Parathyroid adenoma (tissue), 2 donors: ENCODE measurements around the gene CTDNEP1.

Experiments used
- H2AFZ ChIP-seq: fragments of 300-600 bp; sonication (generic); one replicate; pipeline ENCODE4 v1.7.0; 2017; ENCODE audit warnings: antibody characterized with exemption, mild to moderate bottlenecking
- H3K27ac ChIP-seq: fragments of 300-600 bp; sonication (generic); one replicate; pipeline ENCODE4 v1.7.0; 2017
- H3K27me3 ChIP-seq: fragments of 300-600 bp; sonication (generic); one replicate; pipeline ENCODE4 v1.7.0; 2017; ENCODE audit warnings: low read length; ENCODE audit not compliant: control insufficient read depth, insufficient read depth
- H3K36me3 ChIP-seq: fragments of 300-600 bp; sonication (generic); one replicate; pipeline ENCODE4 v1.7.0; 2017; ENCODE audit warnings: low read length; ENCODE audit not compliant: control insufficient read depth, insufficient read depth
- H3K4me1 ChIP-seq: fragments of 300-600 bp; sonication (generic); one replicate; pipeline ENCODE4 v1.7.0; 2017; ENCODE audit warnings: control low read depth
- H3K4me2 ChIP-seq: fragments of 300-600 bp; sonication (generic); one replicate; pipeline ENCODE4 v1.7.0; 2017; ENCODE audit warnings: low read length
- H3K4me3 ChIP-seq: fragments of 300-600 bp; sonication (generic); one replicate; pipeline ENCODE4 v1.7.0; 2017; ENCODE audit warnings: low read depth, low read length
- H3K79me2 ChIP-seq: fragments of 300-600 bp; sonication (generic); one replicate; pipeline ENCODE4 v1.7.0; 2017; ENCODE audit warnings: control low read depth
- H3K9ac ChIP-seq: fragments of 300-600 bp; sonication (generic); one replicate; pipeline ENCODE4 v1.7.0; 2017; ENCODE audit warnings: mild to moderate bottlenecking
- H3K9me3 ChIP-seq: fragments of 300-600 bp; sonication (generic); one replicate; pipeline ENCODE4 v1.7.0; 2017; ENCODE audit warnings: low read length; ENCODE audit not compliant: control insufficient read depth
- TF ChIP-seq, protein P1 (sequence below): fragments of 300-600 bp; sonication (generic); IDR thresholded peaks from one replicate; pipeline ENCODE4 v1.7.0; 2017; ENCODE audit warnings: antibody characterized with exemption, mild to moderate bottlenecking
- donor health status: primary hyperparathyroidism.

The CTDNEP1 gene

DNA sequence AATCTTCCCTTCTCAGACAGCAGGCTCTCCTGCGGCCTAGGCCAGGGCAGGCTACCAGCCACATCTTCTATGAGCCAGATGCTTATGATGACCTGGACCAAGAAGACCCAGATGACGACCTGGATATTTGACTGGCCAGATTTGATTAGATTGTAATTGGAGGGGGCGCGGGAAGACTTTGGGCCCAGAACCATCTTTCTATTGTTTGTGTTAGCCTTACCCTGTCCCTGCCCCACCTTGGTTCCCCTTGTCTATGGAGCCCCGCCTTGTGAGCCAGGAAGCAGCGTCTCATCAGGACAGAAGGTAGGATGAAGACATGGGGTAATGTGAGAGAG is 8.0 kb upstream of the CTDNEP1 start:
- no peak overlapping the region for H3K4me3 ChIP-seq
- H3K9me3 ChIP-seq = no peaks in the 10 kb centered on the region
- H3K79me2 ChIP-seq = peaks cover 11% of the 10 kb centered on the region
- H3K4me1 ChIP-seq = peaks cover 15% of the 10 kb centered on the region
- no peak overlapping the region for H3K4me2 ChIP-seq
- H3K36me3 ChIP-seq = no peaks in the 10 kb centered on the region
- no peak overlapping the region for H3K27ac ChIP-seq
- TF ChIP-seq, protein P1, sequence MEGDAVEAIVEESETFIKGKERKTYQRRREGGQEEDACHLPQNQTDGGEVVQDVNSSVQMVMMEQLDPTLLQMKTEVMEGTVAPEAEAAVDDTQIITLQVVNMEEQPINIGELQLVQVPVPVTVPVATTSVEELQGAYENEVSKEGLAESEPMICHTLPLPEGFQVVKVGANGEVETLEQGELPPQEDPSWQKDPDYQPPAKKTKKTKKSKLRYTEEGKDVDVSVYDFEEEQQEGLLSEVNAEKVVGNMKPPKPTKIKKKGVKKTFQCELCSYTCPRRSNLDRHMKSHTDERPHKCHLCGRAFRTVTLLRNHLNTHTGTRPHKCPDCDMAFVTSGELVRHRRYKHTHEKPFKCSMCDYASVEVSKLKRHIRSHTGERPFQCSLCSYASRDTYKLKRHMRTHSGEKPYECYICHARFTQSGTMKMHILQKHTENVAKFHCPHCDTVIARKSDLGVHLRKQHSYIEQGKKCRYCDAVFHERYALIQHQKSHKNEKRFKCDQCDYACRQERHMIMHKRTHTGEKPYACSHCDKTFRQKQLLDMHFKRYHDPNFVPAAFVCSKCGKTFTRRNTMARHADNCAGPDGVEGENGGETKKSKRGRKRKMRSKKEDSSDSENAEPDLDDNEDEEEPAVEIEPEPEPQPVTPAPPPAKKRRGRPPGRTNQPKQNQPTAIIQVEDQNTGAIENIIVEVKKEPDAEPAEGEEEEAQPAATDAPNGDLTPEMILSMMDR = no peak
- no peak overlapping the region for H3K9ac ChIP-seq
- no peaks in the 10 kb centered on the region for H3K27me3 ChIP-seq
- H2AFZ ChIP-seq = no peak overlapping the region

DNA sequence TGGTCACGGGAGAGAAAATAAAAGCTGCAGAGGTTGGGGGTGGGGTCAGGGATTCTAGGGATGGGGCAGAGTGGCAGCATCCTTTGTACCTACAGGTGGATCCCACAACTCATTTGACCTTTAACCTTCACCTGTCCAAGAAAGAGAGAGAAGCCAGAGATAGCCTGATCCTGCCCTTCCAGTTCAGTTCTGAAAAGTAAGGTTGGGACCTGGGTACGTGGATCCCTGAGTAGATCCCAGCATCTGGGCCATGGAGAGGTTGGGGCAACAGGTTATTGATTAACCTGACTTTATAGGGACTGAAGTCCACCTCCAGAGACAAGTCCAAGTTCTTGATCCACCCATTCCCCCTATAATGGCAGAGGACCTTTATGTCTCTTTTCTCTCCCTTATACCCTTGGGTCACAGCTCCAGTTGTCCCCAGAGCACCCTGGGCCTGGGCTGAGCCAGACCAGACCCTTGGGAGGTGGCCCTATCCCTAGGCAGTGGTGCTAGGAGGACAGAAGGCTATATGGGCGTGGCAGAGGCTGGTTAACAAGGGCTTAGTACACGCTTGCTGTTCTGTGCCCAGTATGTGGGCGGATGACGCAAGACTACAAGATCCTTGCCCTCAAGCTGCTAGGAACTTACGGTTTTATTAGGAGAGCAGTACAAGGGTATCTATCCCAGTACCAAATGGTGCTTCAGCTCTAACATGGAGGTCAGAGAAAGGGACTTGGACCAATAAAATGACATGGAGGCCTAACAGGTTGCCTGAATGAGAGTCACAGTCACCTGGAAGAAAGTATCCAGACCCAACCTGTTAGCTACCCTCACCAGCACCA is 7.4 kb upstream of the CTDNEP1 start:
- Histone ChIP-seq H3K27me3 (no peaks in the 10 kb centered on the region), H3K9ac (no peak overlapping the region), H3K4me1 (peaks cover 15% of the 10 kb centered on the region), H3K4me2 (no peak overlapping the region), H3K9me3 (no peaks in the 10 kb centered on the region), H3K79me2 (peaks cover 14% of the 10 kb centered on the region), H3K4me3 (no peak overlapping the region), H3K36me3 (no peaks in the 10 kb centered on the region), H2AFZ (no peak overlapping the region), H3K27ac (no peak overlapping the region)
- TF ChIP-seq, protein P1 = no peak

DNA sequence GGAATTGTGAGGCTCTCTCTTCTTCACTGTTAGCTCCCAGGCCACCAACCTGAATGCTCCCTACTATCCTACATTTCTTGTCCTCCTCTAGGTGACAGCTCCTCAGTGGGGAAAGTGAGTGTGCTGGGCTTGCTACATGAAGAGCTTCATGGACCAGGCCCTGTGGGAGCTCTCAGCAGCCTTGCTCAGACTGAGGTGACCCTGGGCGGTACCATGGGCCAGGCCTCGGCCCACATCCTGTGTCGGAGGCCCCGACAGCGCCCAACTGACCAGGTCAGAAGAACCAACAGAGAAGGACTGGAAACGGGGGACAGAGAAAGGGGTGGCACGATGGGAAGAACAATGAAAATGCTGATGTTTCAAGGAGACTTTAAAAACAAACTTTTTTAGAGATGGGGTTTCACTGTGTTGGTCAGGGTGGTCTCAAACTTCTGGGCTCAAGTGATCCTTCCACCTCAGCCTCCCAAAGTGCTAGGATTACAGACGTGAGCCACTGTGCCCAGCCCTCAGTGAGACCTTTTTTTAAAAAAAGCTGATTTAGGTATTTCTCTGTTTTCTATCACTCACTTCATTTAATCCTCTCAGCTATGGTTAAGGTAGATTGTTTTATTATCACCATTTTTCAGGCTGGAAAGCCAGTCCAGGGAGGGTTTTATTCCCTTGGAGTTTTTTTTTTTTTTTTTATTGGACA is 5.4 kb upstream of the CTDNEP1 start:
- Histone ChIP-seq H3K4me2 (no peak overlapping the region), H3K9ac (no peak overlapping the region), H3K79me2 (peaks cover 21% of the 10 kb centered on the region), H3K36me3 (no peaks in the 10 kb centered on the region), H3K4me3 (no peak overlapping the region), H3K4me1 (peaks cover 11% of the 10 kb centered on the region), H3K27ac (no peak overlapping the region), H3K9me3 (no peaks in the 10 kb centered on the region), H3K27me3 (no peaks in the 10 kb centered on the region), H2AFZ (no peak overlapping the region)
- TF ChIP-seq, protein P1 = no peak

DNA sequence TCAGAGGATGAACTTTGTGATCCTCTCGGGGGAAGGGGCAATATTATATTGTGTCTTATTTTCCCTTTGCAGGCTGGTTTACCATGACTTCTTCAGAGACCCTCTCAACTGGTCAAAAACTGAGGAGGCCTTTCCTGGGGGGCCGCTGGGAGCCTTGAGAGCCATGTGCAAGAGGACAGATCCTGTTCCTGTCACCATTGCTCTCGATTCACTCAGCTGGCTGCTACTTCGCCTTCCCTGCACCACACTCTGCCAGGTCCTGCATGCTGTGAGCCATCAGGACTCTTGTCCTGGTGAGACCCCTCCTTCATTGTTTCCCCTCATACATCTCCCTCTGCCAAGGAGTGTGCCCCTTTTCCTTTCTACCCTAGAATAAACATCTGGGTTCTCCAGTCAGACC is 3.0 kb upstream of the CTDNEP1 start:
- peaks cover 30% of the 10 kb centered on the region for H3K79me2 ChIP-seq
- no peaks in the 10 kb centered on the region for H3K9me3 ChIP-seq
- TF ChIP-seq, protein P1 = no peak
- no peak overlapping the region for H3K4me3 ChIP-seq
- no peak overlapping the region for H3K9ac ChIP-seq
- no peaks in the 10 kb centered on the region for H3K27me3 ChIP-seq
- peaks cover 19% of the 10 kb centered on the region for H3K4me1 ChIP-seq
- no peak overlapping the region for H2AFZ ChIP-seq
- no peak overlapping the region for H3K27ac ChIP-seq
- no peak overlapping the region for H3K4me2 ChIP-seq
- H3K36me3 ChIP-seq = no peaks in the 10 kb centered on the region
